Lower leg skin (tissue), 4 donors: ENCODE results near the gene KIAA1671. TPM values are rescaled to one million over a fixed set of nuclear protein-coding genes. Genes with fewer than 3 reads are reported as not detected.

Experiments
- DNase-seq, 2 donors: peaks; one replicate each; pipeline ENCODE4 v3.0.0-alpha.2; 2019; ENCODE audit warnings: low spot score in 2 of 2
- H3K4me3 ChIP-seq: fragments of 200-600 bp; sonication (generic); 2 replicates; pipeline ENCODE4 v1.5.1; 2017; ENCODE audit warnings: mild to moderate bottlenecking, low read depth; ENCODE audit not compliant: poor library complexity, severe bottlenecking
- POLR2A ChIP-seq, 2 donors: fragments of 450-650 bp; IDR thresholded peaks; one replicate each; pipeline ENCODE4 v1.6.1; 2016 to 2017; ENCODE audit warnings: antibody characterized with exemption in 2 of 2, mild to moderate bottlenecking in 1 of 2, moderate library complexity in 1 of 2
- WGBS, 2 donors: methylation state at CpG; one replicate each; pipeline ENCODE4 v1.1.5; 2018; 5-methylcytosine and 5-hydroxymethylcytosine counted together
- intact Hi-C: fragments of 100-400 bp; cut with DNase I; formaldehyde crosslinking; loops from one replicate; pipeline ENCODE4 v1.15.0; 2023; ENCODE audit warnings: low total_unique reads
- total RNA-seq, 4 donors: library from RNA; depleted of rRNA; stranded (reverse); fragments of >200 nt; gene quantifications; one replicate each; pipeline ENCODE4 v1.1.0, GENCODE V29; 2016
- TF ChIP-seq, protein P1 (sequence below), 3 donors: fragments of 450-650 bp; IDR thresholded peaks; one replicate each; pipeline ENCODE4 v1.5.1; 2016; ENCODE audit warnings: antibody characterized with exemption in 3 of 3, mild to moderate bottlenecking in 3 of 3, moderate library complexity in 2 of 3

Gene KIAA1671
- total RNA-seq, 4 donors from 2014 or later: 60.0 to 87.8 (median 85.1) TPM

DNA sequence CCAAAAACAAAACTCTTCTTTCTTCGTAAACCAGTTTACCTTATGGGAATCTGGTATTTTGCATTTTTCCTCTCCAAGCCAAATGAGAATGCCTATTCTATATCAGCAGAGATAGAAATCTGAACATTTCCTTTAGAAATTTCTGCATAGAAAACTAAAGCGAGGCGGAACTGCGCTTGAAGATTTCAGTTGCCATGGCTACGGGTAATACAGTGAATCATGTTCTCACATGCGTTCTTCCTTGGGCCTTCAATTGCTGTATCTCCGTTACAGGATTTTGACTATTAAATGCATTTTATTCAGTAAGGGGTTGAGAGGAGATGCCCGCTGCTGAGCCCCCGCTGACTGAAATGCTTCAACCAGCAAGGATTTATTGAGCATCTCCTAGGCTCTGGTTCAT lies 138.9 kb downstream of the KIAA1671 start:
- no peak overlapping the region for H3K4me3 ChIP-seq
- intact Hi-C loops: no loop called here
- no peak for TF ChIP-seq POLR2A (IDR thresholded peaks at IDR 0.05)
- TF ChIP-seq, protein P1, sequence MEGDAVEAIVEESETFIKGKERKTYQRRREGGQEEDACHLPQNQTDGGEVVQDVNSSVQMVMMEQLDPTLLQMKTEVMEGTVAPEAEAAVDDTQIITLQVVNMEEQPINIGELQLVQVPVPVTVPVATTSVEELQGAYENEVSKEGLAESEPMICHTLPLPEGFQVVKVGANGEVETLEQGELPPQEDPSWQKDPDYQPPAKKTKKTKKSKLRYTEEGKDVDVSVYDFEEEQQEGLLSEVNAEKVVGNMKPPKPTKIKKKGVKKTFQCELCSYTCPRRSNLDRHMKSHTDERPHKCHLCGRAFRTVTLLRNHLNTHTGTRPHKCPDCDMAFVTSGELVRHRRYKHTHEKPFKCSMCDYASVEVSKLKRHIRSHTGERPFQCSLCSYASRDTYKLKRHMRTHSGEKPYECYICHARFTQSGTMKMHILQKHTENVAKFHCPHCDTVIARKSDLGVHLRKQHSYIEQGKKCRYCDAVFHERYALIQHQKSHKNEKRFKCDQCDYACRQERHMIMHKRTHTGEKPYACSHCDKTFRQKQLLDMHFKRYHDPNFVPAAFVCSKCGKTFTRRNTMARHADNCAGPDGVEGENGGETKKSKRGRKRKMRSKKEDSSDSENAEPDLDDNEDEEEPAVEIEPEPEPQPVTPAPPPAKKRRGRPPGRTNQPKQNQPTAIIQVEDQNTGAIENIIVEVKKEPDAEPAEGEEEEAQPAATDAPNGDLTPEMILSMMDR (IDR thresholded peaks at IDR 0.05): no peak
- WGBS, 2 donors: 71 to 73% methylated on average over 9 of the region's 9 CpGs
- DNase-seq: no peak

DNA sequence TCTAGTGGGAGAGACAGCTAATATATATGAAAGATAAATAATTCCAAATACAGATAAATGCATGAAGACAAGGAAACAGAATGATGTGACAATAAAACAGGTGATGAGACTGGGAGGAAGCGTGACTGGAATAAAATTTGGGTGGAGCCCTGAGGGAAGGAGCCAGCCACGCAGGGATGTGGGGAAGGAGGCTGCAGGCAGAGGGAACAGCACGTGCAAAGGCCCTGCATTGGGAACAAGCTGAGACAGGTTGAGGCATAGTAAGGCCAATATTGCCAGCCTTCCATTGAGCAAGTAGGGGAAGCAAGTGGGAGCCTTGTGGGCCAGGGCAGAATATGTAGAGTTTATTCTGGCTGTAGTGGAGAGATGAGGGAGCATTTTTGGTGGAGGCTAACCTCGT lies 139.6 kb downstream of the KIAA1671 start:
- intact Hi-C loops: no loop called here
- H3K4me3 ChIP-seq: no peak overlapping the region
- 59 to 68% methylated on average over 4 of the region's 4 CpGs for WGBS, 2 donors
- DNase-seq: no peak
- TF ChIP-seq, protein P1 (IDR thresholded peaks at IDR 0.05): no peak
- TF ChIP-seq POLR2A (IDR thresholded peaks at IDR 0.05): no peak

DNA sequence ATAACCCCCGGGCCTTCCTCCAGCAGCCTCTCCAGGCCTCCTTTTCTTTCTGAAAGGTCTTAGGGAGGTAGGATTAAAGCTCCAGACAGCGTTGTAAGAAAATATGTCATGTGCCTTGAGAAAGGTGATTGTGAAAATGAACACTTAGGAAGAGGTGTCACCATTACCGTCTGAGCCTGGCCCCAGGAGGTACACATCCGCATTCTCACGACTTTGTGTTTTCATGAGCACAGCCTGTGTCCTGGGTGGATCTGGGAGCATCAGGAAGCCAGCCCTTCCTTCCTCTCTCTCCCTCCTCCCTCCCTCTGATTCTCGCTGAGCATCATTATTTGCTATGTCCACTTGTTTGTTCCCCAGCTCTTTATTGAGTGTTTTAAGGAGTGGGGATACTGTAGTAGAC lies 142.1 kb downstream of the KIAA1671 start:
- WGBS, 2 donors: 77 to 90% methylated on average over 6 of the region's 6 CpGs
- H3K4me3 ChIP-seq: no peak overlapping the region
- TF ChIP-seq, protein P1 (IDR thresholded peaks at IDR 0.05): no peak
- TF ChIP-seq POLR2A (IDR thresholded peaks at IDR 0.05): no peak
- intact Hi-C loops: no loop called here
- DNase-seq: no peak

DNA sequence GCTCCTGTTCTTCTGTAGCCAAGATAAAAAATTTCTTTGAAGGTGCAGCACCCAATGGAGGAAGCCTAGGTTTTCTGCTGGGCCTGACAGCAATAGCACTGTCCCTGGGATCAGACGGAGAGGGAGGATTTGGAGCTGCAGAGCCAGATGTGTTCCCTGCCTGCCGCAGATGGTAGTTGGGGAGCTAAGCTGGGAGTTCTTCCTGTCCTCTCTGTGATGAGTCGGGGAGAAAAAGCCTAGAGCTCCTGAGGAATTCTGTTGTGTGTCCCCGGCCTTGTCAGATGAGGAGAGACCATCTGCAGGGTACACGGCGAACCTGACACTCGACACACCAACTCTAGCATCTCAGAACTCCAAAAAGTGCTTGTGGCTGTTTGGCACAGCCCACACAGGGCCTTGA lies 143.4 kb downstream of the KIAA1671 start:
- intact Hi-C loops: no loop called here
- TF ChIP-seq, protein P1 (IDR thresholded peaks at IDR 0.05): no peak
- no peak for TF ChIP-seq POLR2A (IDR thresholded peaks at IDR 0.05)

DNA sequence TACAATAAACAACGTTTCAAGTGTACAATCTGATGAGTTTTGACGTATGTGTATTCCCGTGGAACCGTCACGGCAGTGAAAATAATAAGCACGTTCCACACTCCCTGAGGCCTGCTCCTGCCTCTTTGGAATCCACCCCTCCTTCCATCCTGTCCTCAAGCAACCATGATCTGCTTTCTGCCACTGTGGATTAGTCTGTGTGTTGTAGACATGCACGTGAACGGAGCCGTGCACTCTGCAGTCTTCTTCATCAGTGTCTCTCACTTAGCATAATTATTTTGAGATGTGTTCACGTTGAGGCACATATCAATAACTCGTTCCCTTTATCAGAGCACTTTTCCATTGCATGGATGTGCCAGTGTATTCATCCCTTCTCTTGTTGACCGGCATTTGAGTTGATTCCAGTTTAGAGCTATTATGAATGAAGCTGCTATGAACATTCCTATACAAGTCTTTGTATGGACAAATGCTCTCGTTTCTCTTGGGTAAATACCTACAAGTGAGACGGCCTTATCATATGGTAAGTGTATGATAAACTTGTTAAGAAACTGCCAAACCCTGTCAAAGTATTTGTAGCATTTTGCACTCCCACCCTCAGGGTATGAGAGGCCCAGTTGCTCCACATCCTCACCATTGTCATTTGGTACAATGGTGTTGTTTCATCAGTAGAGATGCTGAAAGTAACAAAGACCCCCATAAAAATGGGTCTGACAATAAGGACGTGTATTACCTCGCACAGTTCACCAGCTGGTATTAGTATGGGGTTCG lies 144.3 kb downstream of the KIAA1671 start:
- TF ChIP-seq, protein P1 (IDR thresholded peaks at IDR 0.05): no peak
- no peak for TF ChIP-seq POLR2A (IDR thresholded peaks at IDR 0.05)
- intact Hi-C loops: no loop called here
- WGBS, 2 donors: 88% methylated on average over 17 of the region's 17 CpGs

More for the DNA sequence above, 143.4 kb downstream of the KIAA1671 start:
- 80 to 82% methylated on average over 7 of the region's 7 CpGs for WGBS, 2 donors
- no peak for DNase-seq
- H3K4me3 ChIP-seq: no peak overlapping the region

More for the DNA sequence above, 144.3 kb downstream of the KIAA1671 start:
- no peak for DNase-seq
- H3K4me3 ChIP-seq: no peak overlapping the region
